ENCODE measurements around the gene MLPH.

- TF ChIP-seq GATA2 (IDR thresholded peaks at IDR 0.05; ENCODE audit: low read depth, low read length) (no peak), GATA3 (IDR thresholded peaks at IDR 0.05; ENCODE audit: low read depth, low read length) (no peak)
These were observed 86.8 kb downstream of the MLPH start for GRCh38 chr2:237573721-237574415.
